C4-2B (cell line): ENCODE measurements around the gene BUB1.

Source experiments
- ZFX ChIP-seq: fragments of 450-650 bp; IDR thresholded peaks from 2 replicates; pipeline ENCODE4 v1.6.1; 2017
- TF ChIP-seq, protein P1 (sequence below): fragments of 450-650 bp; conservative IDR thresholded peaks from 2 replicates; pipeline ENCODE4 v1.5.1; 2017; ENCODE audit warnings: mild to moderate bottlenecking

DNA sequence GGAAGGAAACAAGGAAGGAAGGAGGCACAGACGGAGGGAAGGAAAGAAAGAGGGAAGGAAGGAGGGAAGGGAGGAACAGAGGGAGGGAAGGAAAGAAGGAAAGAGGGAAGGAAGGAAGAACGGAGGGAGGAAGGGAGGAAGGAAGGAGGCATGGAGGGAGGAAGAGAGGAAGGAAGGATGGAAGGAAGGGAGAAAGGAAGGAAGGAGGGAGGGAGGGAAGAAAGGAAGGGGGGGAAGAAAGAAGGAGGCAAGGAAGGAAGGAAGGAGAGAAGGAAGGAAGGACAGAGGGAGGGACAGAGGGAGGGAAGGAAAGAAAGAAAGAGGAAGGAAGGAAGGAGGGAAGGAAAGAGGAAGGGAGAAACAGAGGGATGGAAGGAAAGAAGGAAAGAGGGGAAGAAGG is 47.0 kb upstream of the BUB1 start:
- TF ChIP-seq, protein P1, sequence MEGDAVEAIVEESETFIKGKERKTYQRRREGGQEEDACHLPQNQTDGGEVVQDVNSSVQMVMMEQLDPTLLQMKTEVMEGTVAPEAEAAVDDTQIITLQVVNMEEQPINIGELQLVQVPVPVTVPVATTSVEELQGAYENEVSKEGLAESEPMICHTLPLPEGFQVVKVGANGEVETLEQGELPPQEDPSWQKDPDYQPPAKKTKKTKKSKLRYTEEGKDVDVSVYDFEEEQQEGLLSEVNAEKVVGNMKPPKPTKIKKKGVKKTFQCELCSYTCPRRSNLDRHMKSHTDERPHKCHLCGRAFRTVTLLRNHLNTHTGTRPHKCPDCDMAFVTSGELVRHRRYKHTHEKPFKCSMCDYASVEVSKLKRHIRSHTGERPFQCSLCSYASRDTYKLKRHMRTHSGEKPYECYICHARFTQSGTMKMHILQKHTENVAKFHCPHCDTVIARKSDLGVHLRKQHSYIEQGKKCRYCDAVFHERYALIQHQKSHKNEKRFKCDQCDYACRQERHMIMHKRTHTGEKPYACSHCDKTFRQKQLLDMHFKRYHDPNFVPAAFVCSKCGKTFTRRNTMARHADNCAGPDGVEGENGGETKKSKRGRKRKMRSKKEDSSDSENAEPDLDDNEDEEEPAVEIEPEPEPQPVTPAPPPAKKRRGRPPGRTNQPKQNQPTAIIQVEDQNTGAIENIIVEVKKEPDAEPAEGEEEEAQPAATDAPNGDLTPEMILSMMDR, result no peak
- TF ChIP-seq ZFX, result no peak
